ENCODE data around the gene GPC6. TPM values are rescaled to one million over a fixed set of nuclear protein-coding genes. Genes with fewer than 3 reads are reported as not detected.

GPC6 gene
- total RNA-seq, 1 experiment from 2014 or later: 0.22 TPM

GRCh38 chr13:93361703-93362102 lies 135.1 kb downstream of the GPC6 start:
- Histone ChIP-seq H3K36me3 (ENCODE audit: control insufficient read depth in 1 of 2, insufficient read depth in 2 of 2, low read length in 2 of 2) (no peaks in the 10 kb centered on the region), H3K4me1 (ENCODE audit: control insufficient read depth in 1 of 2, insufficient read depth in 2 of 2, low read length in 2 of 2) (no peaks in the 10 kb centered on the region), H3K4me3 (replicated peaks in 1 of 2; ENCODE audit: low read depth in 1 of 2, low read length in 2 of 2) (no peak overlapping the region), H3K27ac (ENCODE audit: low read depth, low read length) (no peak overlapping the region), H3K9me2 (ENCODE audit: insufficient read depth) (no peaks in the 10 kb centered on the region), H3K9ac (ENCODE audit: low read length) (no peak overlapping the region), H3K27me3 (ENCODE audit: insufficient read depth, low read length) (no peaks in the 10 kb centered on the region), H3K4me2 (ENCODE audit: low read length) (no peak overlapping the region), H2AFZ (ENCODE audit: low read depth, low read length, poor library complexity, severe bottlenecking) (no peak overlapping the region), H3K79me2 (ENCODE audit: insufficient read depth, low read length) (no peaks in the 10 kb centered on the region), H4K20me1 (ENCODE audit: insufficient read depth) (no peaks in the 10 kb centered on the region), H3K9me3 (ENCODE audit: control insufficient read depth in 1 of 2, insufficient read depth in 1 of 2, low read depth in 1 of 2, low read length in 2 of 2) (peaks cover 3 to 28% of the 10 kb centered on the region in 2 experiments; a peak in 2 of 4 replicates)
- ChIA-PET RAD21 (ENCODE audit: low non-redundant PET in 1 of 2, low total read pairs in 2 of 2, uncharacterized antibody in 2 of 2, unreplicated experiment in 2 of 2) (no interaction called here), POLR2A (no interaction called here), CTCF (no interaction called here)
- ATAC-seq (no peak), DNase-seq (ENCODE audit: low read depth, low spot score) (no peak)
- intact Hi-C loops (cut with micrococcal nuclease): no loop called here
- TF ChIP-seq CEBPB (IDR thresholded peaks at IDR 0.05; ENCODE audit: low read depth): no peak
- TF ChIP-seq POLR2A (IDR thresholded peaks at IDR 0.05; ENCODE audit: borderline replicate concordance, extremely low read depth, insufficient read depth, insufficient read length): no peak
- no peak for TF ChIP-seq CBX3 (IDR thresholded peaks at IDR 0.05; ENCODE audit: low read depth)
- no peak for TF ChIP-seq ZNF274 (IDR thresholded peaks at IDR 0.05; ENCODE audit: low read depth, low read length)
- TF ChIP-seq SIN3A (IDR thresholded peaks at IDR 0.05; ENCODE audit: low read depth): no peak
- no peak for TF ChIP-seq SP1 (IDR thresholded peaks at IDR 0.05; ENCODE audit: low read depth)
- no peak for TF ChIP-seq ATF3 (IDR thresholded peaks at IDR 0.05)
- no TSS peak for BruUV-seq (replicated peaks)

GRCh38 chr13:93364166-93364565 lies 137.6 kb downstream of the GPC6 start:
- no peaks in the 10 kb centered on the region for H3K9me2 ChIP-seq (ENCODE audit: insufficient read depth)
- no peak overlapping the region for H3K27ac ChIP-seq (ENCODE audit: low read depth, low read length)
- H3K9ac ChIP-seq (ENCODE audit: low read length): no peak overlapping the region
- no peaks in the 10 kb centered on the region for H3K4me1 ChIP-seq (ENCODE audit: control insufficient read depth in 1 of 2, insufficient read depth in 2 of 2, low read length in 2 of 2)
- BruUV-seq (replicated peaks): no TSS peak
- no peak overlapping the region for H3K4me3 ChIP-seq (replicated peaks in 1 of 2; ENCODE audit: low read depth in 1 of 2, low read length in 2 of 2)
- peaks cover 0 to 24% of the 10 kb centered on the region in 2 experiments; a peak in 2 of 4 replicates for H3K9me3 ChIP-seq (ENCODE audit: control insufficient read depth in 1 of 2, insufficient read depth in 1 of 2, low read depth in 1 of 2, low read length in 2 of 2)
- ChIA-PET CTCF (no interaction called here), RAD21 (ENCODE audit: low non-redundant PET in 1 of 2, low total read pairs in 2 of 2, uncharacterized antibody in 2 of 2, unreplicated experiment in 2 of 2) (no interaction called here), POLR2A (no interaction called here)
- no peaks in the 10 kb centered on the region for H3K36me3 ChIP-seq (ENCODE audit: control insufficient read depth in 1 of 2, insufficient read depth in 2 of 2, low read length in 2 of 2)
- ATAC-seq (no peak), DNase-seq (ENCODE audit: low read depth, low spot score) (no peak)
- intact Hi-C loops (cut with micrococcal nuclease): no loop called here
- H3K79me2 ChIP-seq (ENCODE audit: insufficient read depth, low read length): no peaks in the 10 kb centered on the region
- H2AFZ ChIP-seq (ENCODE audit: low read depth, low read length, poor library complexity, severe bottlenecking): no peak overlapping the region
- no peaks in the 10 kb centered on the region for H4K20me1 ChIP-seq (ENCODE audit: insufficient read depth)
- H3K4me2 ChIP-seq (ENCODE audit: low read length): no peak overlapping the region
- H3K27me3 ChIP-seq (ENCODE audit: insufficient read depth, low read length): no peaks in the 10 kb centered on the region
- TF ChIP-seq YY1 (IDR thresholded peaks at IDR 0.05; ENCODE audit: extremely low read depth, insufficient replicate concordance, low read depth, low read length): no peak
- no peak for TF ChIP-seq REST (IDR thresholded peaks at IDR 0.05; ENCODE audit: low read depth)
- TF ChIP-seq ELF1 (IDR thresholded peaks at IDR 0.05; ENCODE audit: borderline replicate concordance, low read depth): no peak
- no peak for TF ChIP-seq TCF7L2 (IDR thresholded peaks at IDR 0.05; ENCODE audit: borderline replicate concordance, extremely low read depth, insufficient read depth, insufficient read length)
- no peak for TF ChIP-seq RAD21 (IDR thresholded peaks at IDR 0.05; ENCODE audit: low read depth)
- TF ChIP-seq CTCF (IDR thresholded peaks at IDR 0.05 in 2 of 3, conservative IDR thresholded peaks at IDR 0.05 in 1 of 3; ENCODE audit: borderline replicate concordance in 1 of 3, insufficient read depth in 1 of 3, low read depth in 2 of 3, low read length in 2 of 3): no peak
- TF ChIP-seq SRF (IDR thresholded peaks at IDR 0.05; ENCODE audit: low read depth): no peak
- TF ChIP-seq JUND (IDR thresholded peaks at IDR 0.05): no peak
- TF ChIP-seq SIN3A (IDR thresholded peaks at IDR 0.05; ENCODE audit: low read depth): no peak
- TF ChIP-seq ATF3 (IDR thresholded peaks at IDR 0.05): no peak
- no peak for TF ChIP-seq MAX (IDR thresholded peaks at IDR 0.05)
- TF ChIP-seq ZNF274 (IDR thresholded peaks at IDR 0.05; ENCODE audit: low read depth, low read length): no peak
- TF ChIP-seq CBX3 (IDR thresholded peaks at IDR 0.05; ENCODE audit: low read depth): no peak
